8988T (cell line): ENCODE measurements around the gene ALOXE3.
"Not testable (repeated sequence)": the region's sequence is repeated elsewhere in the genome, so short reads cannot be mapped to it uniquely, and the experiment has no call there.

ENCODE experiments used
- DNase-seq: peaks from one replicate; pipeline ENCODE4 v3.0.0; 2011

ALOXE3 gene

DNA sequence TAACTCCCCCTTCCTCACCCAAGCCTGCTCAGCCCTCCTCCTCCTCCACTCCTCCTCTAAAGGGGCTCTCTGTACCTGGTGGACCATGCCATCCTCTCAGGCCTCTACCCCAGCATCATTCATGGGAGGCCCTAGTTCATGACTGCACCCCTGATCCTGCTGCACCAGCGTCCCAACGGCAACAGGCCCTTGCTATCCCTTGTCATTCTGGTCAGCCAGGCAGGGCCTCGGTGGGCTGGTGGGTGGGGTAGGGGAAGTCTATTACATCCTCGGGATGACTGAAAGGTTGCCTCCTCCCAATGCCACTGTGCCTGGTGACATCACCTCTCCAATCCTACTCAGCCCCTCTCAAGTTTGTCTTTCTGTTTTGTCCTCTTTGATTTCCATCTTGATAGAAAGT lies 50.5 kb downstream of the ALOXE3 start:
- DNase-seq: no peak

DNA sequence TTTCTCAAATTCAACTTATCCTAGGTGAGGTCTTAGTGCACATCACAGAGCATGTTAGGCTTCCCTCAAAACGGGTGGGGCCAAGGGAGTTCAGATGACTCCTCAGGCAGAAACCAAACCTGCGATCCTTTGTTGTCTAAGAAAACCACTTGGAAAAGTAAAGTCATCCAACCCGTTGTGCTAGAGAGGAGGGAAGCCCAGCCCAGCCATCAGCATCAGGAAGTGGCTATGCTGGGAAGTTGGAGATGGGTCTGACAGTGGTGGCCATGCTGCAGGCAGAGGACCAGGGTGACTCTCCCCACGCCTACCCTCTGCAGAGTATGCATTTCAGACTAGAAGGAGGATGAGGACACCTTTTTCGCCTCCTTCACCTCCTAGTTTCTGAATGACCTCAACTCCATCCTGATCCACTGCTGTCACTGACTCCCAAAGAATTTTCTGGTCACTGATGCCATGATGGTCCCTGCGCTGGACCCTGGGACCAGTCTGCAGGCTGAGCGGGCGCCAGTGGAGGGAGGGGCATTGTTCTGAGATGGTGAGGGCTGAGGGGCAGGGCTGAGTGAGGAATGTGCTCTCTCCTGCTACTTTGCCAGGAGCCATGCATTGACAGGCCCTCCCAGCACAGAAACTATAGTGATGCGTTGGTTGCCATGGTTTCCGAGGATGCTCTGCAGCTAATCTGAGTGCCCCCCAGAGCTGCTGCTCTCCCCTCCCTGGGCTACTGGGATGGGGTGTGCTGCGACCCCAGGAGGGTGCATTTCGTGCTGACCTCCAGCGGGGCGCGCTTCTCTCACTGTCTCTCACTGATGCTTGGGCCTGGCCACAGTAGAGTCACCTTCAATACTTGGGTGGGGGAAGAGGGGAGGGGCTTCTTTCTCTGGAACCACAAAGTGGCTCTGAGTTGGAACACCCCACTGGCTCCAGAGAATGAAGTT lies 51.2 kb downstream of the ALOXE3 start:
- no peak for DNase-seq

DNA sequence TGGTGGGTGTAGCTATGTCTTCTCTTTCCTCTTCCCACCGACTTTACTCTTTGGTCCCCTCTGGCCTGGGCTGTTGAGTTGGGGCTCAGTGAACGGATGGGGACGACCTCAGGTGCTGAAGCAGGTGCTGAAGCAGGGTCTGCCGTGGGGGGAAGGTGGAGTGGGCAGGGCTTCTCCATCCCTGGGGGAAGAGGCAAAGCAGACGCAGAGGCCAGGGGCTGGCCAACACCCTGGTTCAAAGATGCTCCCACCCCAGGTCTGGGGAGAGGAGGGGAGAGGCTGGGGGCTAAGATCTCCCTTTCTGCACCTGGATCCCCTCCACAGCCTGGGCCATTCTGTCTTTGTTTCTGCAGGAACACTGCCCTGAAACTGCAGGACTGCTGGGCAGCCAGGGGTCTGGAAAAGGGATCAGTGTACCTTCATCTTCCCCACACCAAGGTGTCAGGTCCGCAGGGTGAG lies 53.7 kb downstream of the ALOXE3 start:
- no peak for DNase-seq

DNA sequence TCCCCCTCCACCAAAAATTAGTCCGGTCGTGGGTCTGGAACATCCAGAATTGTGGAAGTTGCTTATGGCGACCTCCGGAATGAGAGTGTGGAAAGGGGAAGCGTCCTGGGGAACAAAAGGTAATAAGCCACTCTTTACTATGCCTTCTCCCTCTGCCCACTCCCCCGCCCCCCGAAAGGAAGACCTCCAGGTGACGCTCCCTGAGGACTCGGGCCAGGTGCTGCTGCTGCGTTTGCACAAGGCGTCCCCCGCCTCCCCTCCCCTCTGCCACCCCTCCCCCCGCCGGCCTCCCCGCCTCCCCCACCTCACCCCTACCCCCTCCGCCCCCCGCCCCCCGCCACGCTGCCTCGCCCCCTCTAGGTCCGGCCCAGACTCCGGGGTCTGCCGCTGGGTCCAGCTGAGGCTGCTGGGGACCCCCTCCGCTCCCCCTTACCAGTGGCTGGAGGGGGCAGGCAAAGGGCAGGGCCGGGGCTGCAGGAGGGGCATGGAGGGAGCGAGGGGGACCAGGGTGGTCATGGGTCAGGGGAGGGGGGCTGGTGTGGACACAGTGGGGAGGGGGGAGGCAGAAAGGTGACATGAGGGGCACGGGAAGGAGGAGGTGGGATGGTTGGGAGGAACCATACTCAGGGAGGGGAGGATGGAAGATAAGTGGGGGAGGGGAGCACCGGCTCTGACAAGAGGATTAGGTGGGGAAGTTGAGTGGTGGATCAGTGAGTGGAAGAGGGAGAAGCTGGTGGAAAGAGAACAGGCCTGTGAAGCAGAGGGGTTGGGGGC lies 54.4 kb downstream of the ALOXE3 start:
- DNase-seq: no peak

DNA sequence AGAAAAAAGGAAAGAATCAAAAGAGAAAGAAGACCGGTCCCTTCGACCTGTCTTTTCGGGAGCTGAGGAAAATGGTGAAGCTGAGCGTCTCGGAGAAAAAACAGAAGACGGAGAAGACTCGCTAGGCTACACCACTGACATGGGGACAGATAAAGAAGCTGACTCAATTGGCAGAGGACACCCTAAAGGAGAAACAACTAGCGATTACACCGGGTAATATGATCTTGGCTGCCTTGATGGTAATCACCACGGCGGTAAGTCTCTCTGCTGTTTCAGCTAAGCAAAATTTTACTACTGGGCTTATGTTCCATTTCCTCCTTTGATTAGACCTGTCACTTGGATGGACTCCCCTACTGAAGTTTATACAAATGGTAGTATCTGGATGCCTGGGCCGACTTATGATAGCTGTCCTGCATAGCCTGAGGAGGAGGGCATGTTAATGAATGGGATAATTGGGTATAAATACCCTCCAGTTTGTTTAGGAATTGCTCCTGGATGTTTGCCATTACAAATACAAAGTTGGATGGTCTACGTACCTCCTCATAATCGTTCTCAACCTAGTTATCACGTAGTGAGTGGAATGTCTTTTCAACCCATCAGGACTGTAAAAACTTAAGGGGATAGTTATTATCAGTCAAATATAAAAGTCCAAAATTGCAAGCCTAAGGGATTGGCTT lies 55.4 kb downstream of the ALOXE3 start:
- DNase-seq: no peak

DNA sequence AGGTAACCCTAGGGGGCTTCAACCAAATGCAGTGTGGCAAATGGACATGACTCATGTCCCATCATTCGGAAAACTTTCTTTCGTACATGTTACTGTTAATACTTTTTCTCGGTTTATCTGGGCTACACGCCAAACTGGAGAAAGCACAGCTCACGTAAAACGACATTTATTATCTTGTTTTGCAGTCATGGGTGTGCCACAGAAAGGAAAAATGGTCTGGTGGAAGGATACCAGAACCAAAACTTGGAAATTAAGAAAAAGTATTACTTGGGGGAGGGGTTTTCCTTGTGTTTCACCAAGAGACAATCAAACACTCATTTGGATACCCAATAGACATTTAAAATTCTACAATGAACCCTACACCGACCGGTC lies 55.9 kb downstream of the ALOXE3 start:
- DNase-seq: no peak

DNA sequence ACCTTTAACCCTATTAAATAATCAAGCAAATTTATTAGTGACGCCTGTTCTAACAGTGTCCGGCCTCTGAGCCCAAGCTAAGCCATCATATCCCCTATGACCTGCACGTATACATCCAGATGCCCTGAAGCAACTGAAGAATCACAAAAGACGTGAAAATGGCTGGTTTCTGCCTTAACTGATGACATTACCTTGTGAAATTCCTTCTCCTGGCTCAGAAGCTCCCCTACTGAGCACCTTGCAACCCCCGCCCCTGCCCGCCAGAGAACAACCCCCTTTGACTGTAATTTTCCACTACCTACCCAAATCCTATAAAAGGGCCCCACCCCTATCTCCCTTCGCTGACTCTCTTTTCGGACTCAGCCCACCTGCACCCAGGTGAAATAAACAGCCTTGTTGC lies 56.5 kb downstream of the ALOXE3 start:
- DNase-seq: not testable (repeated sequence)

DNA sequence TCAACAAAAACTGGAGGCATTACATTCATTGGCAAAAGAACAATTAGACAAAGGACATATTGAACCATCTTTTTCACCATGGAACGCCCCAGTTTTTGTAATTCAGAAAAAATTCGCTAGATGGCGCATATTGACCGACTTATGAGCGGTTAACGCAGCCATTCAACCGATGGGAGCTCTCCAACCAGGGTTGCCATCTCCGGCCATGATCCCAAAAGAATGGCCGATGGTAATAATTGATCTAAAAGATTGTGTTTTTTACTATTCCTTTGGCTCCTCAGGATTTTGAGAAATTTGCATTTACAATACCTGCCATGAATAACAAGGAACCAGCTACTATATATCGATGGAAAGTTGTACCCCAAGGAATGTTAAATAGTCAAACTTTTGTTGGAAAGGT lies 58.0 kb downstream of the ALOXE3 start:
- no peak for DNase-seq

DNA sequence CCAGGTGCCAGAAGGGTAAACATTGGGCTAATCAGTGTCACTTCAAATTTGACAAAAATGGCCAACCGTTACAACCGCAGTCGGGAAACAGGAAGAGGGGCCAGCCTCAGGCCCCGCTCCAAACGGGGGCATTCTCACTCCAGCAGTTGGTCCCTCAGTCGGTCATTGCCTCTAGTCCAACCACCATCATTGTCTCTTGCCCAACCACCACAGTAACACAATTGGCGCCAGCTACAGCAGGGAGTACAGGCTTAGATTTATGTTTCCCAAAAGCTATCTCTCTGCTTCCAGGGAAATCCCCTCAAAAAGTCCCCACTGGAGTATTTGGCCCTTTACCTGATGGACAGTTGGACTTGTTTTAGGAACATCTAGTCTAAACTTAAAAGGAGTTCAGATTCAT lies 59.2 kb downstream of the ALOXE3 start:
- no peak for DNase-seq

DNA sequence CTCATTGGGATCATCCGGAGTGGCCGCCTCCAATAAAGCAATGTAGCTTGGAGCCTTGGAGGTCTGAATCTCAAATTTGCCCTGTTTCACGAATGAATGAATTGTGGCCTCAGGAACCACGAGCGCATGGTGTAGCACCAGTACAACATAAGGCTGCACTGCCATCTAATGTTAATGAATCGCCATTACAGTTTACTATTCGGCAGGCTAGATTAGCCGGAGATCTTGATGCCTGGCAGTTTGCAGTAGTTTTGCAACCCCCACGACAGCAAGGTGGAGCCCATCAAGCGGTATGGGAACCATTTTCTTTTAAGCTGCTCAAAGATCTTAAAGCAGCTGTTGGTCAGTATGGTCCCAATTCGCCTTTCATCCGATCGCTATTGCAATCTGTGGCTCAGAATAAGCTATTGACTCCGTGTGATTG lies 60.6 kb downstream of the ALOXE3 start:
- DNase-seq: peak; percentile 68

DNA sequence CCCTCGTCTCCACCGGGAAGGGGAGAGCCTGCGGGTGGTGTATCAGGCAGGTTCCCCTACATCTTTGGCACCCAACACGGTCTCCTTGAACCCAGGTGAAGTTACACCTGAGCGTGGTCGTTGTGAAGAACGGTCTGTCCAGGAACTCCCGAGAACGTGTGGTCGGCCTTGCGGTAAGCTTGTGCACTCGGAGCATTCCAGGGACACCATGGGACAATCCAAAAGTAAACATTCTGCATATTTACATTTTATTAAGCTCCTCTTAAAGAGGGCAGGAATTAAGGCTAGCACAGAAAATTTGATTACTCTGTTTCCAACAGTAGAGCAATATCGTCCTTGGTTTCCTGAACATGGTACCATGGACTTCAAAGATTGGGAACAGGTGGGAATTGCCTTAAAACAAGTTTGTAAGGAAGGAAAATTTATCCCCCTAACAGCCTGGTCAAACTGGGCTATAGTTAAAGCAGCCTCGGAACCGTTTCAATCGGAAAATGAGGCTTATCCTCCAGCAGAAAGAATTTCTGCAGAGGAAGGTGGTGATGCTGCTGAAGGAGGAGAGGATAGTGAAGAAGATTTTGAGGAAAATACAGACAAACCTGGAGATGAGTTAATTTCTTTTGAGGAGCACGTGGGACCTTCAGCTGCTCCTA lies 61.2 kb downstream of the ALOXE3 start:
- DNase-seq: no peak

DNA sequence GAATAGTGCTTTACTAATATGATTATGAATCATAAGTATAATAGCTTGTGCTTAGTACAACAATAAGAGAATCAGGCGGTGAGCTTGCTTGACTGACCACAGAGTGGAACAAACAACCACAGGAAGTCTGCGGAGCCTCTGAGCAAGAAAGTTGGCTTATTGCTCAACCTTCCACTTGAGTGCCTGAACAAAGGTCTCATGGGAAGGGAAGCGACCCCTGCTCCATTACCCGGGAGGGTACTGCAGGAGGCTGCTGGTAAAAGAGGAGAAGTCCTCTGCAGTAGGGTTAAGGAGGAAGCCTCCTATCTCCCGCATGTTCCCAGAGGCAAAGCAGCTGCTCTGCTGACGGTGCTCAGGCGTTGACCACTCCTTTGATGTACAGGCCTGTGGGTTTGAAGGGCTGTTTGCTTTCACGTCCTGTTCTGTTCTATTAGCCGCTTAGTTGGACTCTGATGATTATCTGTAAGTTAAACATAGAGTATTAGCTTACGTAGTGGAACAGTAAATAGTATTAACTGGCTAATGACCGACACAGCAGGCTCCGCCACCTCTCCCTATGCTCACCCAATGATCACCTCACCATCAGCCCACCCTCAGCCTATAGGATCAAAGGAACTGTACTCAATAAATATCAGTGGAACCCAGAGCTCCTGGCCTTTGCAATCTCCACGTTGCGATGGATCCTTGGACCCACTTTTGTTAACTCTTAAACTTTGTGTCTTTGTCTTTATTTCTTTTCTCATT lies 61.9 kb downstream of the ALOXE3 start:
- no peak for DNase-seq

DNA sequence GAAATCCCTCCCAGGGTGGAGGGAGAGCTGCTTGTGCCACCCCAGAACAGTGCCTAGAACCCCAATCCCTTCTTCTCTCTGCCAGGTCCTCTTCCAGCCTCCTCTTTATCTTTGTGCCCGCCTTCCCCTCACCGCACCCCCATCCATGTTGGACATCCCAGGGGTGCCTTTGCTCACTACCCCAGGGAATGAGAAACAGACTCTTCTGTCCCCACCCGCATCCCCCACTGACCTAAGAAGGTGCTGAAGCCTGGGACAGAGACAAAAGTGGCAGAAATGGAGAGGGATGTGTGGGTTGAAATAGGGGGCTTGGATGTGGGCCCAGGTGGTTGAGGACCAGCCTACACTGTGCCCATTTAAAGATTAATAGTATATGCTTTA lies 62.5 kb downstream of the ALOXE3 start:
- DNase-seq: no peak

DNA sequence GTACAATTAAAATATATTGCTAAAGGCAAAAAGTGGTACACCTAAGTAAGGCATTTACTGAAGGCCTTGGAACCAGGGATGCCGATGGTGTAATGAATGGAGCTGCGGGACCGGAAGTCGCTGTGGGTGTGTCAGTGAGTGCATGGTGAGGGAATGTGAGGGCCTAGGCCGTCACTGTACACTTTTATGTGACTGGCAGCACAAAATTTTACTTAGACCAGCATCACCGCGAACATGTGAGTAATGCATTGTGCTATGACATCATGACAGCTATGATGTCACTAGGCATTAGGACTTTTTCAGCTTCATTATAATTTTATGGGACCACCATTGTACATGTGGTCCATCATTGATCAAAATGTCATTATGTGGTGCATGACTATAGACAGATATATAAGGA lies 64.7 kb downstream of the ALOXE3 start:
- no peak for DNase-seq

DNA sequence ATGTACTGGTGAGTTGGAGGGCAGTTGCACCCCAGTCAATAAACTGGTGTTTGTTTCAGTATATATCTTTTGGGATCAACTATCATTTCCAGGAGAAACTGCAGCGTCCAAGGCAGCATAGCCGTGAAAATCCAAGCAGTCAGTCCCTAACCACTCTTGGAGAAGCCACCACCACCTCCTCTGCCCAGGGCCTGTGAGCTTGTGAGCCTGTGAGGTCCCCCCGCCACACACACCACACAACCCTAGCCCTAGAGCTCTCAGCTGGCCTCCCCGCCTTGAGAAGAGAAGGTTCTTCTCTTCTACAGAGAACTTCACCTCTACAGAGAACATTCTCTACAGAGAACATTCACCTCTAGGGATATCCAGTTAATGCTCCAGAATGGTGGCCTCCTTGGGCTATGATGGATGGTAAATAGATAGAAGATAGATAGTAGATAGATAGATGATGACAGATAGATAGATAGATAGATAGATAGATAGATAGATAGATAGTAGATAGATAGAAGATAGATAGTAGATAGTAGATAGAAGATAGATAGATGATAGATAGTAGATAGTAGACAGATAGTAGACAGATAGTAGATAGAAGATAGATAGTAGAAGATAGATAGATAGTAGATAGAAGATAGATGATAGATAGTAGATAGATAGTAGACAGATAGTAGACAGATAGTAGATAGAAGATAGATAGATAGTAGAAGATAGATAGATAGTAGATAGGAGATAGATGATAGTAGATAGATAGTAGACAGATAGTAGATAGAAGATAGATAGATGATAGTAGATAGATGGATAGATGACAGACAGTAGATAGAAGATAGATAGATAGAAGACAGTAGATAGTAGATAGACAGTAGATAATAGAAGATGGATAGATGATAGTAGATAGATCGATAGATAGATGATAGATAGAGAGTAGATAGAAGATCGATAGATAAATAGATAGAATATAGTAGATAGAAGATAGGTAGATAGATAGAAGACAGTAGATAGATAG lies 65.8 kb downstream of the ALOXE3 start:
- DNase-seq: no peak

DNA sequence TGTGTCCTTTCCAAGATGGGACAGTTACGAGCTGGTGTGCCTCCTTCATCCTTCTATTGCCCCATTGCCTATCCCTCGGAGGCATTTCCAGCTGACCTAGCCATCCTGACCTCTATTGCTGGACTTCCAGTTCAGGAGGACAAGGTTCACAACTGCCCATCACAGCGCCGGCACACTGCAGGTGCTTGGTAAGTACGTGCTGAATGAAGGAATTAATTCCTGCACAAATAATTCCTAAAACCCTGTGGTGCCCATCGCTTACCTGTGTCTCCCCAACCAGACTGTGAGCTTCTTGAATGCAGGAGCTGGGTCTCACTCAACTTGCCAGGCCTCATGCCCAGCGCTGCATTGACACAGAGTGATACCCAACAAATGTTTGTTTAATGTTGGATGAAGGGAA lies 66.5 kb downstream of the ALOXE3 start:
- DNase-seq: no peak

DNA sequence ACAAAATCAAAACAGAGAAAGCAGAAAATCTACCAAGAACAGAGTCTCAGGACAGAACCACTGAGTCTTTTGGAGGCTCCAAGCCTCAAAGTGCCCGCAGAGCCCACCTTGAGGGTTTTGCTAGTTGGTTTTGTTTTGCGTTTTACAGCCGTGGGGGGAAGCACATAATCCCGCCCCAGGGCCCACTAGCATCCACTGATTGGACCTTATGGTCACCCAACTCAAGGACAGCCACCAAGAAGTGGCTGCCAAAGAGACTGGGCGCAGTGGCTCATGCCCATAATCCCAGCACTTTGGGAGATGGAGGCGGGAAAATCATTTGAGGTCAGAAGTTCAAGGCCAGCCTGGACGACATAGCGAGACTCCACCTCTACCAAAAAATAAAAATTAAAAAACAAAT lies 69.6 kb downstream of the ALOXE3 start:
- no peak for DNase-seq

DNA sequence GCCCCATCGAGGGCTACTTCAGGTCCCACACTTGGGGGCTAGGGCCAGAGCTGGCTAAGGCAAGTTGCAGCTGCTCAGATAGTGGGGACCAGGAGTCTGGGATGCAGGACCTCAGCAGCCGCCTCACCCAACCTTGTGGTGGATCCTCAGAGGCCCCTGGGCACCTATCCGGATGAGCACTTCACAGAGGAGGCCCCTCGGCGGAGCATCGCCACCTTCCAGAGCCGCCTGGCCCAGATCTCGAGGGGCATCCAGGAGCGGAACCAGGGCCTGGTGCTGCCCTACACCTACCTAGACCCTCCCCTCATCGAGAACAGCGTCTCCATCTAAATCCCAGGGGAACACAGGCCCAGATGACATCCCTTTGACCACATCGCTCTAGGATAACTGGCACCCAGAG lies 70.1 kb downstream of the ALOXE3 start:
- no peak for DNase-seq

DNA sequence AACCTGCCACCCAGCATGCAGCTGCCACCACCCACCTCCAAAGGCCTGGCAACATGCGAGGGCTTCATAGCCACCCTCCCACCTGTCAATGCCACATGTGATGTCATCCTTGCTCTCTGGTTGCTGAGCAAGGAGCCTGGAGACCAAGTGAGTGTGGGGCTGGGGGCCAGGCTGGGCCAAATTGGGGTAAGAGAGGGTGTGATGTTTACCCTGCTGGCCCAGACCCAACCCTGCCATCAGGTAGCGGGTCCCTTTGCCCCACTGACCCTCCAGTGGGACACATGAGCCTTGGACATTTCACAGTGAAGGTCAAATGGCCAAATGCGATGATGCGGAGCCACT lies 70.6 kb downstream of the ALOXE3 start:
- no peak for DNase-seq

DNA sequence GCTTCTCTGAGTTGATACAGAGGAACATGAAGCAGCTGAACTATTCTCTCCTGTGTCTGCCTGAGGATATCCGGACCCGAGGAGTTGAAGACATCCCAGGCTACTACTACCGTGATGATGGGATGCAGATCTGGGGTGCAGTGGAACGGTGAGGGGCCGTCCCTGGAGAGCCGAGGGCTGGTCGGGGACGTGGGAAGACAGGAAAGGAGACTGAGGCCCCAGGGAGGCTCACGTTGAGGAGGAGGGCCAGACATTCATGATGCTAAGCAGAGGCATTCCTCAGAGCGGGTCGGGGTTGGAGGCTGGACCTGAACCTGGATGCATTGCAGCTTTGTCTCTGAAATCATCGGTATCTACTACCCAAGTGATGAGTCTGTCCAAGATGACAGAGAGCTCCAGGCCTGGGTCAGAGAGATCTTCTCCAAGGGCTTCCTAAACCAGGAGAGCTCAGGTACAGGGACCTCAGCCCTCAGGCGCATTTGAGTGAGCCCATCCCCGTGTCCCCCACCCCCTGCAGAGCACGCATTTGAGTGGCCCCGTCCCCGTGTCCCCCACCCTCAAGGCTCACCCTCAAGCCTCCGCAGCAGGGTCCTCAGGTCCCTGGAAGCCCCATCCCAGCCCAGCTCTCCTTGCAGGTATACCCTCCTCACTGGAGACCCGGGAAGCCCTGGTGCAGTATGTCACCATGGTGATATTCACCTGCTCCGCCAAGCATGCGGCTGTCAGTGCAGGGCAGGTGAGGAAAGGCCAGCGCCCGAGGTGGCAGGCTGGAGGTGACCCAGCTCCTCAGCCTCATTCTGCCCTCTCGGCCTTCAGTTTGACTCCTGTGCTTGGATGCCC lies 71.2 kb downstream of the ALOXE3 start:
- DNase-seq: no peak
